Type B pancreatic cell (in vitro differentiated cells): ENCODE results near the gene CLASP1. TPM values are rescaled to one million over a fixed set of nuclear protein-coding genes. Genes with fewer than 3 reads are reported as not detected.
A peak's percentile ranks its signal among the peaks of the same experiment; 100 is the strongest.

ENCODE experiments used
- DNase-seq: peaks from one replicate; pipeline ENCODE4 v3.0.0; 2021; ENCODE audit warnings: mixed read lengths; ENCODE audit not compliant: unreplicated experiment; ENCODE audit errors: extremely low spot score
- H3K27ac Mint-ChIP-seq: 2 replicates; pipeline ENCODE4 v1.8.0; 2021; ENCODE audit warnings: mild to moderate bottlenecking, mixed read lengths
- H3K27me3 Mint-ChIP-seq: 2 replicates; pipeline ENCODE4 v1.8.0; 2021; ENCODE audit warnings: mixed read lengths
- H3K36me3 Mint-ChIP-seq: 2 replicates; pipeline ENCODE4 v1.8.0; 2021; ENCODE audit warnings: mixed read lengths
- H3K4me1 Mint-ChIP-seq: one replicate; pipeline ENCODE4 v1.8.0; 2021; ENCODE audit warnings: mixed read lengths; ENCODE audit not compliant: unreplicated experiment
- H3K4me3 Mint-ChIP-seq: 2 replicates; pipeline ENCODE4 v1.8.0; 2021; ENCODE audit warnings: mild to moderate bottlenecking, mixed read lengths
- H3K9me3 Mint-ChIP-seq: 2 replicates; pipeline ENCODE4 v1.8.0; 2021; ENCODE audit warnings: mixed read lengths
- CTCF ChIP-seq: fragments of 200-600 bp; sonication (generic); conservative IDR thresholded peaks from 2 replicates; pipeline ENCODE4 v1.5.0; 2021; ENCODE audit warnings: antibody characterized with exemption, mild to moderate bottlenecking
- total RNA-seq: library from RNA; stranded (reverse); gene quantifications from 2 replicates; pipeline ENCODE4 v1.2.1, GENCODE V29; 2021; ENCODE audit warnings: low replicate concordance

CLASP1 gene
- total RNA-seq, 1 donor from 2014 or later, result 74.6 TPM

GRCh38 chr2:121293450-121294325 lies 355.6 kb downstream of the CLASP1 start:
- TF ChIP-seq CTCF, result no peak
- DNase-seq, result peak; percentile 59
- Mint-ChIP-seq H3K27ac (no peak overlapping the region), H3K36me3 (no peaks in the 10 kb centered on the region), H3K4me3 (no peak overlapping the region), H3K9me3 (no peaks in the 10 kb centered on the region), H3K27me3 (peaks cover 20% of the 10 kb centered on the region), H3K4me1 (no peaks in the 10 kb centered on the region)

- Mint-ChIP-seq H3K9me3 (no peaks in the 10 kb centered on the region), H3K4me1 (no peaks in the 10 kb centered on the region), H3K27ac (no peak overlapping the region), H3K4me3 (no peak overlapping the region), H3K27me3 (peaks cover 30% of the 10 kb centered on the region), H3K36me3 (no peaks in the 10 kb centered on the region)
- no peak for TF ChIP-seq CTCF
- peak; percentile 22 for DNase-seq
Observed at GRCh38 chr2:121291251-121291580, 358.0 kb downstream of the CLASP1 start.

GRCh38 chr2:121289271-121289670 lies 360.0 kb downstream of the CLASP1 start:
- Mint-ChIP-seq H3K27ac (no peak overlapping the region), H3K4me1 (no peaks in the 10 kb centered on the region), H3K9me3 (no peaks in the 10 kb centered on the region), H3K36me3 (no peaks in the 10 kb centered on the region), H3K4me3 (no peak overlapping the region), H3K27me3 (peaks cover 41% of the 10 kb centered on the region)
- DNase-seq, result peak; percentile 40
- no peak for TF ChIP-seq CTCF

GRCh38 chr2:121288454-121289231 lies 360.6 kb downstream of the CLASP1 start:
- H3K9me3 Mint-ChIP-seq, result no peaks in the 10 kb centered on the region
- DNase-seq, result peak; percentile 66
- H3K4me3 Mint-ChIP-seq, result no peak overlapping the region
- H3K36me3 Mint-ChIP-seq, result no peaks in the 10 kb centered on the region
- peaks cover 44% of the 10 kb centered on the region for H3K27me3 Mint-ChIP-seq
- H3K4me1 Mint-ChIP-seq, result peaks cover 6% of the 10 kb centered on the region
- no peak overlapping the region for H3K27ac Mint-ChIP-seq
- TF ChIP-seq CTCF, result no peak

GRCh38 chr2:121287956-121288355 lies 361.3 kb downstream of the CLASP1 start:
- no peak overlapping the region for H3K27ac Mint-ChIP-seq
- H3K4me1 Mint-ChIP-seq, result peaks cover 9% of the 10 kb centered on the region
- H3K27me3 Mint-ChIP-seq, result peaks cover 47% of the 10 kb centered on the region
- no peaks in the 10 kb centered on the region for H3K9me3 Mint-ChIP-seq
- no peak for TF ChIP-seq CTCF
- DNase-seq, result peak; percentile 36
- H3K36me3 Mint-ChIP-seq, result no peaks in the 10 kb centered on the region
- H3K4me3 Mint-ChIP-seq, result peak overlapping the region; percentile 18

Other genes starting within 250 kb of the CLASP1 start
- not detected in 2 replicates for gene RNU4ATAC, start 118.6 kb downstream of the CLASP1 start, total RNA-seq
- 55.5 and 60.9 TPM in 2 replicates for gene NIFK, start 87.4 kb upstream of the CLASP1 start, total RNA-seq
- 64.6 and 87.6 TPM in 2 replicates for gene TSN, start 106.2 kb upstream of the CLASP1 start, total RNA-seq